MM.1S (cell line): ENCODE measurements around the gene MAGOH.

Source experiments
- CTCF ChIP-seq: fragments of 300-600 bp; sonication (generic); IDR thresholded peaks from 2 replicates; pipeline ENCODE4 v1.5.1; 2016; ENCODE audit warnings: antibody characterized with exemption, low read length, mixed read lengths
- EZH2 ChIP-seq: fragments of 300-600 bp; sonication (generic); optimal IDR thresholded peaks from 2 replicates; pipeline ENCODE3; 2017; ENCODE audit warnings: low read depth, mild to moderate bottlenecking, antibody characterized with exemption, low read length, mixed read lengths

DNA sequence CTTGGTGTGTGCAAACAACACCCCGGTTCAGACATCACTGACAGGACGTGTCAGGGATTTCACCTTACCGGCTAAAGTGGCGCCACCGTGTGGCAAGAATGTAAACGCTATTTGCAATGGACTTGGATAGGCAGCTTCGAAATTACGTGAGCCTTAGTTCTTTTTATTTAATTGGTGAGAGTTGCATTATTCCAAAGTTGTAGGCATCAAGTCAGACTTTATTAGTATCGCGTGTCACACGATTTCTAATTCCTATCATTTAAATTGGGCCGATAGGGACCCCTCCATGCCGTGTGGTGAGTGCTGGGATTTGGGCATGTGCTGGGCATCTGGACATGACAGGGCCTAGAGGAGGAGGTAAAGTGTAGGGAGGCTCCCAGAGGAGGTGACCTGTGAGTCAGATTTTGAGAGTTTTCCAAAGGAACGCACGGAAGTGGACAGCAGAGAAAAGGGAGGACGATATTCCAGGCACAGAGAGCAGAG, 56.2 kb downstream of the MAGOH start:
- TF ChIP-seq CTCF (peak; percentile 95), EZH2 (no peak)
